Neutrophil (primary cell): ENCODE results near the gene EPB41L1.

Experiments
- H3K27ac ChIP-seq: fragments of 200-600 bp; sonication (generic); 2 replicates; pipeline ENCODE4 v1.5.1; 2016; ENCODE audit warnings: mild to moderate bottlenecking, moderate library complexity
- H3K27me3 ChIP-seq: fragments of 200-600 bp; sonication (generic); 2 replicates; pipeline ENCODE4 v1.6.0; 2016; ENCODE audit warnings: mild to moderate bottlenecking
- H3K36me3 ChIP-seq: fragments of 200-600 bp; sonication (generic); 2 replicates; pipeline ENCODE4 v1.5.1; 2017
- H3K4me1 ChIP-seq, 2 experiments: fragments of 200-600 bp in 1 of 2; sonication (generic) in 1 of 2; 1 replicate in 1 of 2; 2 replicates in 1 of 2; pipeline versions ENCODE4 v1.5.1 to v1.6.1; 2013 to 2016; ENCODE audit warnings: low read depth in 1 of 2, low read length in 1 of 2, mild to moderate bottlenecking in 1 of 2, moderate library complexity in 1 of 2; ENCODE audit not compliant: control insufficient read depth in 1 of 2, insufficient read depth in 1 of 2
- H3K4me3 ChIP-seq, 2 experiments: fragments of 200-600 bp in 1 of 2; sonication (generic) in 1 of 2; 1 replicate in 1 of 2; 2 replicates in 1 of 2; pipeline ENCODE4 v1.5.1; 2013 to 2016; ENCODE audit warnings: low read depth in 1 of 2, low read length in 1 of 2, mild to moderate bottlenecking in 1 of 2, moderate library complexity in 1 of 2
- H3K9me3 ChIP-seq: fragments of 200-600 bp; sonication (generic); 2 replicates; pipeline ENCODE4 v1.5.1; 2016
- CTCF ChIP-seq: fragments of 200-600 bp; sonication (generic); IDR thresholded peaks from 2 replicates; pipeline ENCODE4 v1.5.1; 2016; ENCODE audit warnings: antibody characterized with exemption

Gene EPB41L1

GRCh38 chr20:36267605-36268381 is 113.3 kb downstream of the EPB41L1 start:
- H3K27me3 ChIP-seq = no peaks in the 10 kb centered on the region
- H3K27ac ChIP-seq = no peak overlapping the region
- H3K36me3 ChIP-seq = no peaks in the 10 kb centered on the region
- no peaks in the 10 kb centered on the region for H3K9me3 ChIP-seq
- H3K4me1 ChIP-seq = no peaks in the 10 kb centered on the region
- TF ChIP-seq CTCF = no peak
- H3K4me3 ChIP-seq = no peak overlapping the region

GRCh38 chr20:36268440-36269342 is 114.2 kb downstream of the EPB41L1 start:
- H3K4me3 ChIP-seq = no peak overlapping the region
- H3K27ac ChIP-seq = no peak overlapping the region
- no peaks in the 10 kb centered on the region for H3K4me1 ChIP-seq
- no peaks in the 10 kb centered on the region for H3K36me3 ChIP-seq
- no peak for TF ChIP-seq CTCF
- no peaks in the 10 kb centered on the region for H3K27me3 ChIP-seq
- no peaks in the 10 kb centered on the region for H3K9me3 ChIP-seq

GRCh38 chr20:36269507-36269906 is 115.0 kb downstream of the EPB41L1 start:
- Histone ChIP-seq H3K27ac (no peak overlapping the region), H3K9me3 (no peaks in the 10 kb centered on the region), H3K4me3 (no peak overlapping the region), H3K4me1 (no peaks in the 10 kb centered on the region), H3K36me3 (no peaks in the 10 kb centered on the region), H3K27me3 (peaks cover 8% of the 10 kb centered on the region)
- no peak for TF ChIP-seq CTCF

- Histone ChIP-seq H3K27me3 (peaks cover 12% of the 10 kb centered on the region), H3K36me3 (no peaks in the 10 kb centered on the region), H3K4me3 (no peak overlapping the region), H3K27ac (no peak overlapping the region), H3K9me3 (no peaks in the 10 kb centered on the region), H3K4me1 (no peaks in the 10 kb centered on the region)
- TF ChIP-seq CTCF = no peak
Measured at GRCh38 chr20:36270744-36271638, 116.5 kb downstream of the EPB41L1 start.
